CD1c-positive myeloid dendritic cell (primary cell): Measurements from ENCODE around the gene EPSTI1.

ENCODE experiments used
- DNase-seq: peaks from one replicate; pipeline ENCODE4 v3.0.0-alpha.2; 2016; ENCODE audit errors: extremely low spot score

The EPSTI1 gene

DNA sequence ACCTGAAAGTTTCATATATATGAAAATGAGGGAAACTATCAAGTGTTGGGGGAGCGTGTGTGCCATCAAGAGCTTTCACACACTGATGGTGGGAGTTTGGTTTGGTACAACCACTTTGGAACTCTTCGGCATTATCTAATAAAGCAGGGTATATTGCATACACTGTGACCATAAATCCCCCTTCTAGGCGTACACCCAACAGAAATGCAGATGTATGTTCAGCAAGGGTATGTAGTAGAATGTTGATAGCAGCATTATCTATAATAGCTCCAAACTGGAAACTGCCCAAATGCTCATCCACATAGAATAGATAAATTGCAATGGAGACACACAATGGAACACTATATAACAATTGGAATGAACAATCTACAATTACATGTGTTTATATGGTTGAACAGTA is 139.9 kb downstream of the EPSTI1 start:
- no peak for DNase-seq

DNA sequence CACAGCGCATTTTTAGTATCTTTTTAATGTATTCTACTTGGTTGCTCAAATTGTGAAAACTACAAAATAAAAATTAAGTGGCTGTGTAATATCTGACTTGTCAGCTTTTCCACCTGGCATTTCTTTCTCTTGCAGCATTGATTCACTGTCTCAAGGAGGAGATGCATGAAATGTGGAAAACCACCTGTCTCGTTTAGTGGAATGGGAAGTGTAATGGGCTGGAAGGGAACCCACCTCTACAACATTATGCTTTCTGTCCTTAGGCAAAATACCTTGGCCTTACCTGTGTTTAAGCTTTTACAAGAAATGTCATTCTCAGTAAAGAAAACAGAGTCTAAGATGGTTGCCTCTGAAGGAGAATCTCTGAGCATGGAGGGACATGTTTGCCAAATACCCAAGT is 142.8 kb downstream of the EPSTI1 start:
- no peak for DNase-seq

GRCh38 chr13:42847891-42848663 is 144.0 kb downstream of the EPSTI1 start:
- DNase-seq = no peak

GRCh38 chr13:42836930-42837690 is 154.9 kb downstream of the EPSTI1 start:
- DNase-seq = no peak
